NCI-H82 treated with DMSO at 0.1 percent for 48 hours (cell line): Measurements from ENCODE around the gene PDE8B.
"Not testable (repeated sequence)": the region's sequence is repeated elsewhere in the genome, so short reads cannot be mapped to it uniquely, and the experiment has no call there.

Experiments
- DNase-seq: peaks from one replicate; lab custom pipeline; 2025; ENCODE audit not compliant: unreplicated experiment; lab: John Stamatoyannopoulos, UW

The PDE8B gene

DNA sequence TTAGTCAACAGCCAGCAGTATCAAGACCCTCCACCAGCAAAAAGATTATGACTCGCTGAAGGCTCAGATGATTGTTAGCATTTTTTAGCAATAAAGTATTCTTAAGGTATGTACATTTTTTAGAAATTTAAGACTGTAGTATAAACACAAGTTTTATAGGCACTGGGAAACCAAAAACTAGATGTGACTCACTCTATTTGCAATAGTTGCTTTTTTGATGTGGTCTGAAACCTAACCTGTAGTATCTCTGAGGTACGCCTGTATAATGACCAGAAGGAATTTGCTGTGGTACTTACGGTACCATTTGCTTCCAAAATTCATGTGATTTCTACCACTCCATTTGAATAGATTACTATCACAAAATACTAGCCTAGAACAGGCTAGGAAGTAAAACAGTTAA is 220.8 kb downstream of the PDE8B start:
- DNase-seq = no peak

- DNase-seq = no peak
Measured at GRCh38 chr5:77431719-77432118, 221.2 kb downstream of the PDE8B start.

GRCh38 chr5:77437194-77437593 is 226.7 kb downstream of the PDE8B start:
- no peak for DNase-seq

DNA sequence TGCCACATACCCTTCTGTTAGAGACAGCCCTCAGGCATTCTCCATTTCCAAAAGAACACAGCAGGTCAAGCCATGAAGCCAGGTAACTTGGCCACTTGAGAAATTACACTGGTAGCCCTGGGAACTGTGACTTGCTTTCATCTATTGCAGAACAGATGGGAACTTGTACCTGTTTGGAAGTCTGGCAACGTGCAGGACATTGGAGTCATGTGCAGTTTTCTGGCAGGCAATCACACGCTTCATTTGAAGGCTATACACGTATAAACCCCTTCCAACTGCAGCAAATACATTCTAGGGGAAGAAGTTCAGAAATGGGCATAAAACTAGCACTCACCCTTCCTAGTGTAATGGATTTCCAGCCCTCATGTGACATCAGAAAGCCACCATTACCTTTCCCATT is 227.6 kb downstream of the PDE8B start:
- no peak for DNase-seq

GRCh38 chr5:77443670-77444069 is 233.2 kb downstream of the PDE8B start:
- no peak for DNase-seq

DNA sequence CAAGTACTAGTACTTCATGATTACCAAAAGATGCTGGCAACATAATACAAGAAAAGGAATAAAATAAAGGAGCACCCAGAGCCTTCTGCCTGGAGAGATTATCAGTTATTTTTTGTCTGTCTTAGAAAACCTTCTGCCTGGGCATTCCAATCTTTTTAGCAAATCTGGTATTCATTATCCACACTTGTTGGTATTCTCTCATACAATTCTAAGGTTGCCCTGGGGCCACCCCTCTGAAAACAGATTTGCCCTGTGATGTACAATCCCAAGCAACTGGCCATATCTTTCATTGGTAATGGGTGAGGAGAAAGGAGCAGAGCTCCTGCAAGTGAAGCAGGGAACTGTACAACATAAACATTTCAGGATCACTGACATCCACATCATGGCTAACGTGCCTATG is 233.9 kb downstream of the PDE8B start:
- no peak for DNase-seq

DNA sequence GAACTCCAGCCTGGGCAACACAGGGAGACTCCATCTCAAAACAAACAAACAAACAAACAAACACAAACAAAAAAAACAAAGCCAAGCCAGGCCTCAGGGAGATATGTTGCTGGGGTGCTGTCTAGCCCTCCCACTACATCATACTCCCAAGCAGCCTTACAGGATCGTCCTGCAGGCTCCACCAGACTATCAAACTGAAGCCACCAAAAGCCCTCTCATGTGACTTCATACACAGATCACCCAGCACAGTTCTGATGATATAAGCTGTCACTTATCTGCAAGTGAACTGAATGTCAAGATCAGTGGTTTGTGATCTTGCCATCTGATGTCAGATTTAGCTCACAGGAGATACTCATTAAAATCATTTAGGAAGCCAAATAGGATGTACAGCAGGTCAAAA is 238.4 kb downstream of the PDE8B start:
- DNase-seq = no peak

DNA sequence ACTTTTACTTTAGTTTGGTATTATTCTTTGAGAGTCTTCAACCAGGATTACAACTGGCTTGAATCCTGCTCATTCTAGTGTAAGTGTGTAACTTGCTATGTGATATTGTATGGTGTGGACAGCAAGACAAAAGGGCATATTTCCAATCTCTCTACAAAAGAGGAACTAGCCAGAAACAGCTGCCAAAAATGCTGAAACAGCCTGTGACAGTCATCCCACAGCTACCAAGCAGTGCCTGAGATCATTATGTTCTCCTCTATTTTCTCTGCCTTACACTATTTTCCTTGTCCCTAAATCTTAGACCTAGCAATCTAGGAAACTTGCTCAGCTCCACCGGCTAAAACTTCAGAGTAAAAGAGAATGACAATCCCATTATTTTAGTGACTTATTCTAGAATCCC is 238.8 kb downstream of the PDE8B start:
- no peak for DNase-seq

GRCh38 chr5:77449981-77450380 is 239.5 kb downstream of the PDE8B start:
- DNase-seq = no peak

GRCh38 chr5:77452351-77452750 is 241.9 kb downstream of the PDE8B start:
- no peak for DNase-seq

GRCh38 chr5:77454123-77454522 is 243.6 kb downstream of the PDE8B start:
- no peak for DNase-seq

- no peak for DNase-seq
Measured at GRCh38 chr5:77461287-77461686, 250.8 kb downstream of the PDE8B start.

DNA sequence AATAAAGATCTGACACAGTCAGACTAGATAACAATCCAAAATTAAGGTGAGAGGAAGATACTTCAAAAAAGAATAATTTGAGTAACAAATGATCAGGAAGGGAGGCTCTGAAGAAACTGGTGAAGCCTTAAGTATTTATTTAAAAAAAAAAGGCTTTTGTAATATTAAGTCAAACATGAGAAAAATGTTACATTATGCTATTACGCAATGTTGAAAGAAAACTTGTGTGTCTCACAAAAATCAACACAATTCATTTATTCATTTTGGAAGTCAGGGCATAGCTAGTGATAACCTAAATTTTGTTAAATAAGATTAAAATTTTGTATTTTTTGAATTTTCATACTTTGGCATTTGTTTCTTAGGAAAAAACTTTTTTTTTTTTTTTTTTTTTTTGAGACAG is 253.4 kb downstream of the PDE8B start:
- no peak for DNase-seq

DNA sequence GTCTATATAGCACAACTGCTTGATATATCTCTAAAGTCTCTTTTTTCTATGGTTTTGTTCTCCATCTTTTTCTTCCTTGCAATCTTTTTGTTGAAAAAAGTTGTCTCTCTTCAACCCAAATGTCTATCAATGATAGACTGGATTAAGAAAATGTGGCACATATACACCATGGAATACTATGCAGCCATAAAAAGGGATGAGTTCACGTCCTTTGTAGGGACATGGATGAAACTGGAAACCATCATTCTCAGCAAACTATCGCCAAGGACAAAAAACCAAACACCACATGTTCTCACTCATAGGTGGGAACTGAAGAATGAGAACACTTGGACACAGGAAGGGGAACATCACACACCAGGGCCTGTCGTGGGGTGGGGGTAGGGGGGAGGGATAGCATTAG is 258.4 kb downstream of the PDE8B start:
- not testable (repeated sequence) for DNase-seq

DNA sequence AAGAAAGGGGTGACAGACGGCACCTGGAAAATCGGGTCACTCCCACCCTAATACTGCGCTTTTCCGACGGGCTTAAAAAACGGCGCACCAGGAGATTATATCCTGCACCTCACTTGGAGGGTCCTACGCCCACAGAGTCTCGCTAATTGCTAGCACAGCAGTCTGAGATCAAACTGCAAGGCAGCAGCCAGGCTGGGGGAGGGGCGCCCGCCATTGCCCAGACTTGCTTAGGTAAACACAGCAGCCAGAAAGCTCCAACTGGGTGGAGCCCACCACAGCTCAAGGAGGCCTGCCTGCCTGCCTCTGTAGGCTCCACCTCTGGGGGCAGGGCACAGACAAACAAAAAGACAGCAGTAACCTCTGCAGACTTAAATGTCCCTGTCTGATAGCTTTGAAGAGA is 264.6 kb downstream of the PDE8B start:
- DNase-seq = not testable (repeated sequence)
